Osteocyte (in vitro differentiated cells): ENCODE data around the gene EPB41L2. TPM values are rescaled to one million over a fixed set of nuclear protein-coding genes. Genes with fewer than 3 reads are reported as not detected.

Source experiments
- DNase-seq: peaks from one replicate; pipeline ENCODE4 v3.0.0; 2021; ENCODE audit warnings: mixed read lengths; ENCODE audit not compliant: unreplicated experiment; ENCODE audit errors: extremely low spot score
- H3K27ac Mint-ChIP-seq: one replicate; pipeline ENCODE4 v1.8.0; 2021; ENCODE audit warnings: mild to moderate bottlenecking, mixed read lengths; ENCODE audit not compliant: unreplicated experiment
- H3K27me3 Mint-ChIP-seq: one replicate; pipeline ENCODE4 v1.8.0; 2021; ENCODE audit warnings: mixed read lengths; ENCODE audit not compliant: unreplicated experiment
- H3K36me3 Mint-ChIP-seq: one replicate; pipeline ENCODE4 v1.8.0; 2021; ENCODE audit warnings: mixed read lengths; ENCODE audit not compliant: unreplicated experiment
- H3K4me1 Mint-ChIP-seq: one replicate; pipeline ENCODE4 v1.8.0; 2021; ENCODE audit warnings: mixed read lengths; ENCODE audit not compliant: unreplicated experiment
- H3K4me3 Mint-ChIP-seq: one replicate; pipeline ENCODE4 v1.8.0; 2021; ENCODE audit warnings: mild to moderate bottlenecking, moderate library complexity, mixed read lengths; ENCODE audit not compliant: unreplicated experiment
- H3K9me3 Mint-ChIP-seq: one replicate; pipeline ENCODE4 v1.8.0; 2021; ENCODE audit warnings: mixed read lengths; ENCODE audit not compliant: unreplicated experiment
- total RNA-seq: library from RNA; stranded (reverse); gene quantifications from 2 replicates; pipeline ENCODE4 v1.2.1, GENCODE V29; 2021
- TF ChIP-seq, protein P1 (sequence below): fragments of 200-600 bp; sonication (generic); IDR thresholded peaks from 2 replicates; pipeline ENCODE4 v1.5.0; 2021; ENCODE audit warnings: antibody characterized with exemption, mild to moderate bottlenecking, moderate library complexity

EPB41L2 gene
- total RNA-seq, 1 donor from 2014 or later = 65.3 TPM

DNA sequence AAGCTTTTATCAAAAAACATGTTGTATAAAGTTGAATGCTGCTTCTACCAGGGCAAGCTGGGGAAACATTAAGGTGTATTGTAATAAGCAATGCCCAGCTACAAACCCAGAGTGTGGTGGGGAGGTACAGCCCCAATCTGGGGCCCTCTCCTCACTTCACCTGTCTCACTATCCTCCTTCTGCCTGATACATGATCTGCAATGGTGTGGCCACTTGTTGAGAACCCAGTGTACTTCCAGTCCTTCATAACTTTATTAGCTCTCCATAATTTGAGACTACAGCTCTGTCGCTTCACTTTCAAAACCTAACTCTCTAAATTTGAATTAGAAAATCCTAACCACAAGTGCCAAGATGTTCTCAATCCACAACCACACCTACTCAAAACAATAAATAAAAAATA, 84.9 kb downstream of the EPB41L2 start:
- DNase-seq = no peak
- H3K27ac Mint-ChIP-seq = no peak overlapping the region
- H3K27me3 Mint-ChIP-seq = no peaks in the 10 kb centered on the region
- no peaks in the 10 kb centered on the region for H3K36me3 Mint-ChIP-seq
- no peaks in the 10 kb centered on the region for H3K9me3 Mint-ChIP-seq
- H3K4me1 Mint-ChIP-seq = peaks cover 9% of the 10 kb centered on the region
- TF ChIP-seq, protein P1, sequence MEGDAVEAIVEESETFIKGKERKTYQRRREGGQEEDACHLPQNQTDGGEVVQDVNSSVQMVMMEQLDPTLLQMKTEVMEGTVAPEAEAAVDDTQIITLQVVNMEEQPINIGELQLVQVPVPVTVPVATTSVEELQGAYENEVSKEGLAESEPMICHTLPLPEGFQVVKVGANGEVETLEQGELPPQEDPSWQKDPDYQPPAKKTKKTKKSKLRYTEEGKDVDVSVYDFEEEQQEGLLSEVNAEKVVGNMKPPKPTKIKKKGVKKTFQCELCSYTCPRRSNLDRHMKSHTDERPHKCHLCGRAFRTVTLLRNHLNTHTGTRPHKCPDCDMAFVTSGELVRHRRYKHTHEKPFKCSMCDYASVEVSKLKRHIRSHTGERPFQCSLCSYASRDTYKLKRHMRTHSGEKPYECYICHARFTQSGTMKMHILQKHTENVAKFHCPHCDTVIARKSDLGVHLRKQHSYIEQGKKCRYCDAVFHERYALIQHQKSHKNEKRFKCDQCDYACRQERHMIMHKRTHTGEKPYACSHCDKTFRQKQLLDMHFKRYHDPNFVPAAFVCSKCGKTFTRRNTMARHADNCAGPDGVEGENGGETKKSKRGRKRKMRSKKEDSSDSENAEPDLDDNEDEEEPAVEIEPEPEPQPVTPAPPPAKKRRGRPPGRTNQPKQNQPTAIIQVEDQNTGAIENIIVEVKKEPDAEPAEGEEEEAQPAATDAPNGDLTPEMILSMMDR = no peak
- no peak overlapping the region for H3K4me3 Mint-ChIP-seq

DNA sequence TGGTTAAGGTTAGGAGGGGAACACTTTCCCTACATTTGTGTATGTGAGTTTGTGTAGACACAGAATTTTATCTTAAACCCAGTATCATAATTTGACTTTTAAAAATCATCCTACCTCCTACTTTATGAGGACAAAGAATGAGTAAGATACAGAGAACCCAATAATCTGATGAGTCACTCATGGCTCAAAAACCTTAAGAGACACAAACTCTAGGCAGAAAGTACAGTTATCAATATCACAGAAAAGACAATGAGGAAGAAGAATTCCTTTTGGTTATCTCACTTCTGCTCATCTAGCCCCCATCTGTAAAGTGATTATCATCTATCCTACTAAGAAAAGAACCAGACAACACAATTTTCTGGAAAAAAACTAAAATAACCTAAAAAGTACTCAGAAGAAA, 87.7 kb downstream of the EPB41L2 start:
- TF ChIP-seq, protein P1 = no peak
- Mint-ChIP-seq H3K36me3 (no peaks in the 10 kb centered on the region), H3K4me3 (no peak overlapping the region), H3K9me3 (no peaks in the 10 kb centered on the region), H3K27ac (no peak overlapping the region), H3K4me1 (peaks cover 13% of the 10 kb centered on the region), H3K27me3 (no peaks in the 10 kb centered on the region)
- DNase-seq = no peak

DNA sequence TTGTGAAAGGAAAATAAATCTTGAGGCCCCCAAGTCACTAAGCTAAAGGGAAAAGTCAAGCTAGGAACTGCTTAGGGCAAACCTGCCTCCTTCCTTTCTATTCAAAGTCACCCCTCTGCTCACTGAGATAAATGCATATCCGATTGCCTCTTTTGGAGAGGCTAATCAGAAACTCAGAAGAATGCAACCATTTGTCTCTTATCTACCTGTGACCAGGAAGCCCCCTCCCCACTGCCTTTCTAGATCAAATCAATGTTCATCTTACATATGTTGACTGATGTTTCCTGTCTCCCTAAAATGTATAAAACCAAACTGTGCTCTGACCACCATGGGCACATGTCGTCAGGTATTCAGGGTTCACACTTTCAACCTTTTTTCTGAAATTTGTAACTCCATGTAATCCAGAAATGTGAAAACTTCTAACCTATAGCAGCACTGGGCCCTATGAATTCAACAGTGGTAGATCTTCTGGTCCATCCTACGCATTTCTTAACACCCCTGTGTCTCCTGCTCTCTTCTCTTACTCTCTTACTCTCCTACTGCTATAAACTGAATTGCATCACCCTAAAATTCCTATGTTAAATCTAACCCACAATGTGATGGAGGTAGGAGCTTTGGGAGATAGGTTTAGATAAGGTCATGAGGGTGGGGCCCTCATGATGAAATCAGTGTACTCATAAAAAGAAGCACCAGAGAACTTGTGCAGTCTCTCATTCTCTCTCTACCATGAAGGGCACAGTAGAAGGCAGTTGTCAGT, 89.3 kb downstream of the EPB41L2 start:
- peaks cover 29% of the 10 kb centered on the region for H3K4me1 Mint-ChIP-seq
- H3K36me3 Mint-ChIP-seq = no peaks in the 10 kb centered on the region
- H3K27me3 Mint-ChIP-seq = no peaks in the 10 kb centered on the region
- H3K27ac Mint-ChIP-seq = no peak overlapping the region
- H3K9me3 Mint-ChIP-seq = no peaks in the 10 kb centered on the region
- TF ChIP-seq, protein P1 = no peak
- no peak overlapping the region for H3K4me3 Mint-ChIP-seq
- no peak for DNase-seq

DNA sequence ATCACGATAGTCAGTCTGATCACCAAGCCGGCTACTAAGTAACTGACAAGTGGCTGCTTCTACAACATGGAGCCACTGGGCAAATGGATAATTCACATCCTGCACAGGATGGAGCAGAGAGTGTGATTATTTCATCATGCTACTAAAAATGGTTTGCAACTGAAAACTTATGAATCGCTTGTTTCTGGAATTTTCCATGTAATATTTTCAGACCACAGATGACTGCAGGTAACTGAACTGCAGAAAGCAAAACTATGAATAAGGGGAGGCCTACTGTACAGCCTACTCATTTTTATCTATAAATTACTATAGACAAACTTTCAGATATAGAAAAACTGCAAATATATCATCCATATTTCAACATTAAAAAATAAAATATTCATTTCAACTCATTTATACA, 91.5 kb downstream of the EPB41L2 start:
- DNase-seq = no peak
- Mint-ChIP-seq H3K27ac (no peak overlapping the region), H3K4me3 (no peak overlapping the region), H3K27me3 (no peaks in the 10 kb centered on the region), H3K9me3 (peaks cover 4% of the 10 kb centered on the region), H3K4me1 (peaks cover 45% of the 10 kb centered on the region), H3K36me3 (no peaks in the 10 kb centered on the region)
- TF ChIP-seq, protein P1 = no peak

DNA sequence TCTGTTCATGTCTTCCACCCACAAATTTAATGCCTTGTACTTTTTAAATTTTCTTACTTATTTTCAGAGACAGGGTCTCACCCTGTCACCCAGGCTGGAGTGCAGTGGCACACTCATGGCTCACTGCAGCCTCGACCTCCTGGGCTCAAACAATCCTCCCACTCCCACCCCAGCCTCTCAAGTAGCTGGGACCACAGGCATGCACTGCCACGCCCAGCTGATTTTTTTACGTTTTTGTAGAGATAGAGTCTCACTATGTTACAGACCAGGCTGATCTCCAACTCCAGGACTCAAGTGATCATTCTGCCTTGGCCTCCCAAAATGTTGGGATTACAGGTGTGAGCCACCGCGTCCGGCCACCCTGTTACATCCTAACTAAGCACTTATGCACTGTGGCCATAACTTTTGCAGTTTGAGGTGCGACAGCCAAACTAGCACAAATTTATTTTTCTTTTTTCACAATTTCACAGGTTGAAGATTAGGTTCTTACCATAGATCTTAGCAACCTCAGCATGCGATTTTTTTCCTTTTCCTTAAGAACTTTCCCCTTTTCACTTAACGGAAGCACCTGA, 92.1 kb downstream of the EPB41L2 start:
- Mint-ChIP-seq H3K9me3 (peaks cover 4% of the 10 kb centered on the region), H3K27me3 (no peaks in the 10 kb centered on the region), H3K36me3 (no peaks in the 10 kb centered on the region), H3K4me1 (peaks cover 47% of the 10 kb centered on the region), H3K4me3 (no peak overlapping the region), H3K27ac (no peak overlapping the region)
- DNase-seq = no peak
- TF ChIP-seq, protein P1 = no peak
